GM19025 (cell line): ENCODE data around the gene DDX23.

Source experiments
- ATAC-seq: cut with Tn5 transposase; IDR thresholded peaks from one replicate; pipeline ENCODE4 v1.9.1; 2021; ENCODE audit warnings: mild to moderate bottlenecking, low read depth, moderate library complexity; ENCODE audit not compliant: unreplicated experiment

DDX23 gene

GRCh38 chr12:48807981-48808380 is 44.0 kb downstream of the DDX23 start:
- ATAC-seq = no peak

GRCh38 chr12:48803675-48804074 is 48.3 kb downstream of the DDX23 start:
- no peak for ATAC-seq

- ATAC-seq = no peak
These were observed 51.0 kb downstream of the DDX23 start for GRCh38 chr12:48800971-48801370.

DNA sequence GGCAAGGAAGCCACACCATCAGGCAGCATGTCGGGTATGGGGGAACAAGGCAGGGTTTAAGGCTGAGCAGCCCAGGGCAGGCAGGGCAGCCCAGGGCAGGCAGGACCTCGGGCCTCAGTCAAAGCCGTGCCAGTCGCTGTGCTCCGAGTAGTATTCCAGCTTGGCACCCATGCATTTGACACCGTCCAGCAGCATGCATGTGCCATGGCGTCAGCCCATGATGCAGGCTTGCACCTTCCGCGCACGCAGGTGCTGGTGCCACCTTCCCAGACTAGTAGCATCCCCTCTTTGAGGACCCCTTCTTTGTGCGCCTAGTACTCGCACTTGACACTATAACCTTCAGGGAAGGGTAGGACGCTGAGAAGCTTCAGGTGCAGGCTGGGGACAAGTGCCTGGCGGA is 51.5 kb downstream of the DDX23 start:
- no peak for ATAC-seq

DNA sequence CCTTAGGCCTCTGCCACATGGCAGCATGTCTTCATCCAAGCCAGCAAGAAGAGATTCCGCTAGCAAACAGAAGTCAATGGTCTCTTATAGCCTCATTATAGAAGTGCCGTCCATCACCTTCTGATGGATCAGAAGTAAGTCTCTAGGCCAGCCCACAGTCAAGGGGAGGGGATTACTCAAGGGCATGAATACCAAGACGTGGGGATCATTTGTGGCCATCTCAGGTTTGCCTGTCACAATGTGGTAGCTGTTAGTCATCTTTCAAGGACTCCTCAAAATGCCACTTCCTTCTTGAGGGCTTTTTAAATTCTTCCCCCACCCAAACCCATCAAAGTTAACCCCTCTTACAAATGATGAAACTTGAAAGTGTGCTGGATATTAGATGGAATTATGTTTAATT is 55.0 kb downstream of the DDX23 start:
- ATAC-seq = no peak

DNA sequence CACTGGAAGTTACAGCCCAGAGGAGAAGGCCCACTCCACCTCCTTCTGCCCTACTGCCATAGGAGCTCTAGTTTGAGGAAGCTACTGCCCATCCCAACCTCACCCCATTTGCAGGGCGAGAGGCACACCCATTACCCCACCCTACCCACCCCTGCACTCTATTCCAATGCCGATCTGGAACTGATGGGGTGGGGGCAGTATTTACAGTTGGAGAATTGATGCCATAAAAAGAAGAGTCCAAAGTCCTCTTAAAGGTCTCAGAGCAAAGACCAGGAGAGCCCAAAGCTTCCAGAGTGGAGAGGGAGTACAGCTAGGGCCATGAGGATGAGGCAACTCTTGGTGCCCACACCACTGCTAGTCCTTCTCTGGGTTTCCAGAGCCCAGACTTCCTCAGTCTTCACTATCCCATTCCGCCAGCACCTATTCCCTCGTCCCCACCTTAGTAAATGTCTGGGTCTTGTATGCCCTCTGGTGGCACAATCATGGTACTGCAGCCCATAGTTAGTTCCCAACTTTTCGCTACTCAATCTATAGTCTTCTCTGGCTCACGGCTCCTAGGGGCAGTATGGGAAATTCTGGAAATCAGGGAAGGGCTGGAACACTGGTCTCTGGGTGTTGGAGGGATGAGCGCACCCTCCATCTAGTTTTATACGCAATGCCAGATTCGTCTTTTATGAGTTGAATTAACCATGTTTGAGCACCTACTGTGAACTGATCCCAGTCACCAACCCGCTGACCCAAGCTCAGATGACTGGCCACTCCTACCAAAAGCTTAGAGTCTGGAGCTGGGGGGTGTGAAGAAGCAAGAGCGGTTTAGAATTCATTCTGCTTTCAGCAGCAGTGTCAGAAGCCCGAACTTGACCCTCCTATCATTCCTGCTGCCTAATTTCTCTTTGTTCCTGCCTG is 56.2 kb downstream of the DDX23 start:
- ATAC-seq = no peak

GRCh38 chr12:48794870-48795269 is 57.1 kb downstream of the DDX23 start:
- ATAC-seq = no peak

GRCh38 chr12:48793696-48794095 is 58.3 kb downstream of the DDX23 start:
- ATAC-seq = no peak

DNA sequence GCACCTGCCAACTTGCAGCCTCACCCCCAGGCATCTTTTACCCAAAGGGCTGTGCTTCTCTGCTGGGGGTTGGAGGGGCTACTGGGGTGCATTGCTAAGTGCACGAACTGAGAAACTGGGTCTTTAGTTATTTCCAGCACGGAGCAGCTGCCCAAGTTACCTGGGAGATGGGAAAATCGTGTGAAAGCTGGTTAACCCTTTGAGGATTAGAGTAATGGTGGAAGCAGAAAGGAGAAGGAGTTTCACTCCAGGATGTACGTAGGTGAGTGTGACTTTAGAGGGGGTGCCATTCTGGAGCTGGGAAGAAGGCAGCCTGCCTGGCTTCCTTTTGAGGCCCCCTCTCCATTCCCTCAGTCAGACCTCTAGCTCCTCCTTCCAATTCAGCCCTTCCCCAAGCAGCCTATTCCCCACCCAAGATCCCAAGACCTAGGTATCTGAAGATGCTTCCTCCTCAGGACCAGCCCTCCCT is 62.1 kb downstream of the DDX23 start:
- no peak for ATAC-seq

DNA sequence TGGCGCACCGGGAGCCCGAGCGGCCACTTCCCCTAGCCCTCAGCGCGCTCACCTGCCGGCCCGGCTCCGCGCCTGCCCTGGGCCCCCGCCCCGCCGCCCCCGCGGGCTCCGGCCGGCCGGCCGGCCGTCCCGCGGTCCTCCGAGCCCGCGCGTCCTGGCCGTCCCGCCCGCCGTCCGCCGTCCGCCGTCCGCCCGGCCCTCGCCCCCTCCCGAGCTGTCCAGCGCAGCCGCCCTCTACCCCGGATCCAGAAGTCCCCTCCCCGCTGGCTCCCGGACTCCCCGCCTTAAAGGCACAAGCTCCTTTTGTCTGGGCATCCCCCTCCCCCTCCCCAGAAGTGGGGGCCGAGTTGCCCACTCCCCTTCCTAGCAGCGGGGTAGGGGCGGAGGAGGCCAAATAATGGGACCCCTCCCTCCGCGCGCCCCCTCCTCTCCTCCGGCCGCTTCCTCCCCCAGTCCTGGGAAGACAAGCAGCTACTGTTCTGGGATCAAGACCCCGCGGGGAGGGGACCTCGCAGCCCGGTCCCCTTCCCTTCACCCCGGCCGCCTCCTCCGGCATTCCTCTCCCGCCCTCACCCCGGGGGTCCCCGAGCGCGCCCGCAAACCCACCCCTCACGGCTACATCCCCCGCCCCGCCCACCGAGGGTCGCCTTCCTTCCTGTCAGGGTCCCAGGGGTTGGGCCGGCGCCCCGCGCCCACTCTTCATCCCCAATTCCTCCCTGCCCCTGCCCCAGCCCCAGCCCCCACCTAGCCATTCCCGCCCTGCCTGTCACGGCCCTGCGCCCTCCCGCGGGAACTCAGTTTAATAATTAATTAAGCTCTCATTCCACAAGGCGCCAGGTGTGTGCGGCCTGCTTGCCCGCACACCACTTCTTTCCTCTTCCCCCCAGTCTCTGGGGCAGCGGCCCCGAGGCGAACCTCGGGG is 62.8 kb downstream of the DDX23 start, which contains the start of gene ADCY6:
Gene ADCY6 (minus strand): TSS at position 236 of the 922 bp plus-strand sequence. CDS start 5,655 bp downstream, outside the sequence.
- ATAC-seq = no peak

DNA sequence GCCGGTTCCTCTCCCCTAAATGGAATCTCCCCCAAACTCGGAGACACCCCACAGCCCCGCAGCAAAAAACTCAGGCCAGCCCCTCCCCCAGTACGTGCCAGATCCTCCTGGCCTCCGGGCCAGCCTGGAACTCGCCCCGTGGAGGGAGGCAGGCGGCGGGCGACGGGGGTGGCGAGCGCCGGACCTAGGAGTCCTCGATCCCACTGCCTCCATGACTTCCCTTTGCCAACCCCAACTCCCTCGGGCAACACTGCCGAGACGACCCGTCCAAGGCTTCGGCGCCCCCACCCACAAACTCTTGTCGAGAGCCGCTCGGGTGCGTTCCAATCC is 63.5 kb downstream of the DDX23 start:
- no peak for ATAC-seq

- no peak for ATAC-seq
These were observed 64.0 kb downstream of the DDX23 start for GRCh38 chr12:48787791-48788523.

- ATAC-seq = no peak
These were observed 65.1 kb downstream of the DDX23 start for GRCh38 chr12:48786591-48787544.

DNA sequence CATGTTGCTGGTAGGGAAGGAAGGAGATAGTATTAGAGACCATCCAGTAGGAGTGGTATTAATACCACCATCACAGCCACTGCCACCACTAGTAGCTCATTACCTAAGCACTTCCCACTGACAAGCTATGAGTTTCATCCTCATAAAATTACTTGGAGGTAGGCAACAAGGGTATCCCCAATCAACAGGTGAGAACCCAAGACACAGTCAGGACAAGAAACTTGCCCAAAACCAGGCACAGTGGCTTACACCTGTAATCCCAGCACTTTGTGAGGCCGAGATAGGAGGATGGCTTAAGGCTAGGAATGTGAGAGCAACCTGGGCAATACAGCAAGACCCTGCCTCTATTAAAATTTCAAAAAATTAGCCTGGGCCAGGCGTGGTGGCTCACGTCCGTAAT is 68.5 kb downstream of the DDX23 start:
- no peak for ATAC-seq

- ATAC-seq = no peak
These were observed 69.2 kb downstream of the DDX23 start for GRCh38 chr12:48782457-48783395.

DNA sequence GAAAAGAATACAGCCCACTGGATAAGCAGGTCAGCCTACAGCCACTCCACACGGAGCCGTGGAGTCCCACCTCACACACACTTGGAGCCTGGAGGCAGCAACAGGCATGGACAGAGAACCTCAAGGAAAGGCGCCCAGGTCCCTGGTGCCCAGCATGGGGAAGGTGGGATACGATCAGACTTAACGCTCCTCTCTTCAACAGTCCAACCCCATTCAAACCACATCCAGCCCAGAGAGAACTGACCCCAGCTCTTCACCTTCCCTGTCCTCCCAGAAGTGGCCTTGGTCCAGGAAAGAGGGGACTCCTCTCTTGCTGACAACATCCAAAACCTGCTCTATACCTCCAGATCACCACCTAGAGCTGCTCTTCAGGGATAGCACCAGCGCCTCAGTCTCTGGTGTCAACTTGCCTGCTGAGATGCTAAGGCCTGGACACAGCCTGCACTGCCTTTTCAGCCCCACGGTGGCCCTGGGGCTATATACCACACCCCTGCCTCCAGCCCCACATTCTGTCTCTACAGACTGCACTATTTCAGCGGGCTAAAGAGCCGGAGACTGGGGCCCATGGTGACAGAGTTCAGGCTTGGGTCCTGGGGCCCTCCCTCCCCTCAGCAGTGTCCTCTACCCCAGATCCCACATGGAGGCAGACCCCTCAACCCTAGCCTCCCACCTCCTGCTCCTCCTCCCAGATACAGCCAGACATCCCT is 70.1 kb downstream of the DDX23 start:
- ATAC-seq = no peak

- ATAC-seq = no peak
These were observed 71.5 kb downstream of the DDX23 start for GRCh38 chr12:48780381-48781025.
